ENCODE results near the gene FOXP2. TPM values are rescaled to one million over a fixed set of nuclear protein-coding genes. Genes with fewer than 3 reads are reported as not detected.

The FOXP2 gene
- total RNA-seq, 1 experiment from 2014 or later = not detected

GRCh38 chr7:114660753-114661152 is 246.1 kb downstream of the FOXP2 start:
- ChIA-PET CTCF (interaction anchor here (0.7 kb wide), 1 partner anchor 591 kb away, joined by 4 read pairs; no protein-coding TSS in a partner anchor), POLR2A (no interaction called here)
- Histone ChIP-seq H3K4me3 (ENCODE audit: low read depth, low read length) (no peak overlapping the region), H3K4me1 (no peaks in the 10 kb centered on the region), H3K36me3 (ENCODE audit: control insufficient read depth, insufficient read depth, low read length) (no peaks in the 10 kb centered on the region), H3K27me3 (replicated peaks; ENCODE audit: control insufficient read depth, insufficient read depth, low read length) (no peaks in the 10 kb centered on the region), H3K9me3 (no peaks in the 10 kb centered on the region)
- H3K27ac Mint-ChIP-seq (ENCODE audit: unreplicated experiment) = no peak overlapping the region
- H3K4me1 Mint-ChIP-seq (ENCODE audit: low read depth, unreplicated experiment) = no peaks in the 10 kb centered on the region
- peaks cover 3% of the 10 kb centered on the region for H3K27me3 Mint-ChIP-seq (ENCODE audit: insufficient read depth, unreplicated experiment)
- no peak overlapping the region for H3K4me3 Mint-ChIP-seq (ENCODE audit: unreplicated experiment)
- no peak for DNase-seq
- no peaks in the 10 kb centered on the region for H3K9me3 Mint-ChIP-seq (ENCODE audit: unreplicated experiment)
- BruUV-seq (replicated peaks) = no TSS peak
- H3K36me3 Mint-ChIP-seq (ENCODE audit: insufficient read depth, unreplicated experiment) = no peaks in the 10 kb centered on the region
- TF ChIP-seq CTCF (IDR thresholded peaks at IDR 0.05; ENCODE audit: insufficient read depth in 1 of 2, low read depth in 1 of 2, low read length in 1 of 2, severe bottlenecking in 1 of 2, unreplicated experiment in 1 of 2) = no peak
- intact Hi-C loops (cut with micrococcal nuclease; ENCODE audit: unreplicated experiment) = no loop called here

- POLR2A ChIA-PET = no interaction called here
- TF ChIP-seq CTCF (IDR thresholded peaks at IDR 0.05; ENCODE audit: insufficient read depth in 1 of 2, low read depth in 1 of 2, low read length in 1 of 2, severe bottlenecking in 1 of 2, unreplicated experiment in 1 of 2) = no peak
Observed at GRCh38 chr7:114662002-114662677, 247.5 kb downstream of the FOXP2 start.

DNA sequence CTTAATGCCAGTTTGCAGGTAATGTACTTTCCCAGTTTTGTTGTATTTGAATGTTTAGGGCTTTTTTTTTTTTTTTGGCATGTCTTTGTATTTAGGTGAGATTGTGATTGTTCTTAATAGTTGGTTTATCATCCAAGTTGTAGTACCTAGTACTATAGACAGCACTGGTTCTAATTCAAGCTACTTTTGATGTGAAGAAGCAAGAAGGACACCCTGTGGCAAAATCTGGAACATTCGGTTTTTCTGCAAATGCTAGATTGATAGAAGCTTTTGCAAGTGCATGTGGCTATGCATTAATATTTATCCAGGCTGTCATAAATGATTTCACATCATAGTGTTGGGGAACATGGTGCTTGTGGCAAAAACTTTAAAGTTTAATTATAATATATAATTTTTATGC is 248.9 kb downstream of the FOXP2 start:
- no peaks in the 10 kb centered on the region for H3K36me3 ChIP-seq (ENCODE audit: control insufficient read depth, insufficient read depth, low read length)
- TF ChIP-seq CTCF (IDR thresholded peaks at IDR 0.05; ENCODE audit: insufficient read depth in 1 of 2, low read depth in 1 of 2, low read length in 1 of 2, severe bottlenecking in 1 of 2, unreplicated experiment in 1 of 2) = peak in 1 of 2 experiments; percentile 31
- ChIA-PET CTCF (interaction anchor here (0.6 to 1.3 kb wide), 3 partner anchors 237 to 582 kb away, joined by 3 to 18 read pairs (median 6); partner anchors contain the start of gene FOXP2), POLR2A (no interaction called here)
- H3K27me3 ChIP-seq (replicated peaks; ENCODE audit: control insufficient read depth, insufficient read depth, low read length) = no peaks in the 10 kb centered on the region
- Mint-ChIP-seq H3K27ac (ENCODE audit: unreplicated experiment) (no peak overlapping the region), H3K4me1 (ENCODE audit: low read depth, unreplicated experiment) (no peaks in the 10 kb centered on the region), H3K27me3 (ENCODE audit: insufficient read depth, unreplicated experiment) (peaks cover 3% of the 10 kb centered on the region), H3K9me3 (ENCODE audit: unreplicated experiment) (no peaks in the 10 kb centered on the region), H3K36me3 (ENCODE audit: insufficient read depth, unreplicated experiment) (no peaks in the 10 kb centered on the region), H3K4me3 (ENCODE audit: unreplicated experiment) (no peak overlapping the region)
- no peaks in the 10 kb centered on the region for H3K9me3 ChIP-seq
- no peaks in the 10 kb centered on the region for H3K4me1 ChIP-seq
- peak in 1 of 2 experiments; percentile 29 for DNase-seq
- no TSS peak for BruUV-seq (replicated peaks)
- H3K4me3 ChIP-seq (ENCODE audit: low read depth, low read length) = no peak overlapping the region
- intact Hi-C loops (cut with micrococcal nuclease; ENCODE audit: unreplicated experiment) = loop anchor here (1.0 kb wide), 3 partner anchors 236 to 637 kb away; no protein-coding TSS in a partner anchor

More at GRCh38 chr7:114662002-114662677, 247.5 kb downstream of the FOXP2 start:
- intact Hi-C loops (cut with micrococcal nuclease; ENCODE audit: unreplicated experiment) = no loop called here
- H3K36me3 ChIP-seq (ENCODE audit: control insufficient read depth, insufficient read depth, low read length) = no peaks in the 10 kb centered on the region
- Mint-ChIP-seq H3K4me3 (ENCODE audit: unreplicated experiment) (no peak overlapping the region), H3K9me3 (ENCODE audit: unreplicated experiment) (no peaks in the 10 kb centered on the region), H3K27me3 (ENCODE audit: insufficient read depth, unreplicated experiment) (peaks cover 3% of the 10 kb centered on the region), H3K4me1 (ENCODE audit: low read depth, unreplicated experiment) (no peaks in the 10 kb centered on the region), H3K36me3 (ENCODE audit: insufficient read depth, unreplicated experiment) (no peaks in the 10 kb centered on the region), H3K27ac (ENCODE audit: unreplicated experiment) (no peak overlapping the region)
- BruUV-seq (replicated peaks) = no TSS peak
- no peak overlapping the region for H3K4me3 ChIP-seq (ENCODE audit: low read depth, low read length)
- no peaks in the 10 kb centered on the region for H3K9me3 ChIP-seq
- no peaks in the 10 kb centered on the region for H3K4me1 ChIP-seq
- CTCF ChIA-PET = interaction anchor here (1.0 kb wide), 1 partner anchor 580 kb away, joined by 3 read pairs; no protein-coding TSS in a partner anchor
- H3K27me3 ChIP-seq (replicated peaks; ENCODE audit: control insufficient read depth, insufficient read depth, low read length) = no peaks in the 10 kb centered on the region
- no peak for DNase-seq

All from Caco-2 (cell line).